HEK293T (cell line): ENCODE results near the gene ADA.

Source experiments
- CTCF ChIA-PET: fragments of 350-600 bp; formaldehyde crosslinking; extraction: SDS; loops from one replicate; lab custom pipeline; 2021; ENCODE audit warnings: antibody characterized with exemption, inconsistent platforms; lab: Yijun Ruan, JAX
- POLR2A ChIA-PET: fragments of 350-600 bp; formaldehyde crosslinking; extraction: SDS; loops from one replicate; lab custom pipeline; 2020; ENCODE audit warnings: antibody characterized with exemption, inconsistent platforms; lab: Yijun Ruan, JAX
- DNase-seq: peaks from one replicate; pipeline ENCODE4 v3.0.0; 2012; ENCODE audit warnings: mixed read lengths; ENCODE audit errors: extremely low spot score
- ARNT ChIP-seq: fragments of 450-650 bp; IDR thresholded peaks from 2 replicates; pipeline ENCODE4 v1.6.1; 2017; ENCODE audit warnings: mild to moderate bottlenecking
- BHLHE40 ChIP-seq: fragments of 450-650 bp; IDR thresholded peaks from 2 replicates; pipeline ENCODE4 v1.6.1; 2016; ENCODE audit warnings: mild to moderate bottlenecking, moderate library complexity, borderline replicate concordance
- CTBP1 ChIP-seq: fragments of 450-650 bp; IDR thresholded peaks from 2 replicates; pipeline ENCODE4 v1.6.1; 2016; ENCODE audit warnings: borderline replicate concordance
- ELF4 ChIP-seq: fragments of 450-650 bp; IDR thresholded peaks from 2 replicates; pipeline ENCODE4 v1.6.1; 2017; ENCODE audit warnings: antibody characterized with exemption
- FOXA1 ChIP-seq: fragments of 450-650 bp; IDR thresholded peaks from 2 replicates; pipeline ENCODE4 v1.6.1; 2016; ENCODE audit warnings: mild to moderate bottlenecking
- FOXK2 ChIP-seq: fragments of 450-650 bp; IDR thresholded peaks from 2 replicates; pipeline ENCODE4 v1.6.1; 2016; ENCODE audit warnings: mild to moderate bottlenecking
- FOXM1 ChIP-seq: fragments of 450-650 bp; IDR thresholded peaks from 2 replicates; pipeline ENCODE4 v1.6.1; 2017; ENCODE audit warnings: mild to moderate bottlenecking, borderline replicate concordance
- HDGF ChIP-seq: fragments of 450-650 bp; IDR thresholded peaks from 2 replicates; pipeline ENCODE4 v1.6.1; 2017; ENCODE audit warnings: antibody characterized with exemption, borderline replicate concordance
- L3MBTL2 ChIP-seq: fragments of 450-650 bp; conservative IDR thresholded peaks from 2 replicates; pipeline ENCODE4 v1.6.1; 2016; ENCODE audit warnings: mild to moderate bottlenecking
- LEF1 ChIP-seq: fragments of 450-650 bp; IDR thresholded peaks from 2 replicates; pipeline ENCODE4 v1.6.1; 2017; ENCODE audit warnings: mild to moderate bottlenecking, borderline replicate concordance
- NFRKB ChIP-seq: fragments of 450-650 bp; IDR thresholded peaks from 2 replicates; pipeline ENCODE4 v1.6.1; 2016; ENCODE audit warnings: mild to moderate bottlenecking, moderate library complexity
- SP1 ChIP-seq: fragments of 450-650 bp; IDR thresholded peaks from 2 replicates; pipeline ENCODE4 v1.6.1; 2017
- SUZ12 ChIP-seq: fragments of 450-650 bp; IDR thresholded peaks from 2 replicates; pipeline ENCODE4 v1.6.1; 2016; ENCODE audit warnings: mild to moderate bottlenecking
- TARDBP ChIP-seq: fragments of 450-650 bp; IDR thresholded peaks from 2 replicates; pipeline ENCODE4 v1.6.1; 2016
- ZNF384 ChIP-seq: fragments of 450-650 bp; IDR thresholded peaks from 2 replicates; pipeline ENCODE4 v1.6.1; 2016
- TF ChIP-seq, protein P1 (sequence below): fragments of 450-650 bp; IDR thresholded peaks from 2 replicates; pipeline ENCODE4 v1.6.1; 2016

ADA gene

DNA sequence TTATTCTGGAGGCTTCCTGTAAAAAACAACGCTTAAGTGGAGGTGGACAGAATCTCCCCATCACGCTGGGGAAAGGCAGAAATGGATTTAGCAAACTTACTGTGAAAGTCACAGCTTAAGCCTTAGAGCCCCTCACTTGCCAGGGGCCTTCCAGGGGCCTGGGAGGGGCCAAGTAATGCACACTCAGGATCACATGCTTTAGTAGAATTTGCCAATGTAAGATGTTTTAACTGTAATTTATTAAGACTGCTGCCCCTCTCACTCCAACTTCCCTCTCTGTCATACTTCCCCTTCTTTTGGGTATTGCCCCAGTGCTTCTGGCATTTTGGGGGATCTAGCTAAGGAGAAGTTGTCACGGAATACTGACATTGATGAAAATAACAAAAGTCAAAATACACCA is 12.6 kb upstream of the ADA start:
- DNase-seq = no peak
- ChIA-PET CTCF (interaction anchor here (0.6 kb wide), 1 partner anchor 15 kb away, joined by 4 read pairs; no protein-coding TSS in a partner anchor), POLR2A (no interaction called here)
- TF ChIP-seq ZNF384 (no peak), FOXK2 (no peak), ARNT (no peak), ELF4 (no peak), SUZ12 (no peak), FOXM1 (no peak), FOXA1 (no peak), BHLHE40 (no peak), TARDBP (no peak), CTBP1 (no peak), HDGF (no peak), L3MBTL2 (no peak), LEF1 (no peak), NFRKB (no peak), SP1 (no peak)
- TF ChIP-seq, protein P1, sequence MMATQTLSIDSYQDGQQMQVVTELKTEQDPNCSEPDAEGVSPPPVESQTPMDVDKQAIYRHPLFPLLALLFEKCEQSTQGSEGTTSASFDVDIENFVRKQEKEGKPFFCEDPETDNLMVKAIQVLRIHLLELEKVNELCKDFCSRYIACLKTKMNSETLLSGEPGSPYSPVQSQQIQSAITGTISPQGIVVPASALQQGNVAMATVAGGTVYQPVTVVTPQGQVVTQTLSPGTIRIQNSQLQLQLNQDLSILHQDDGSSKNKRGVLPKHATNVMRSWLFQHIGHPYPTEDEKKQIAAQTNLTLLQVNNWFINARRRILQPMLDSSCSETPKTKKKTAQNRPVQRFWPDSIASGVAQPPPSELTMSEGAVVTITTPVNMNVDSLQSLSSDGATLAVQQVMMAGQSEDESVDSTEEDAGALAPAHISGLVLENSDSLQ = no peak

DNA sequence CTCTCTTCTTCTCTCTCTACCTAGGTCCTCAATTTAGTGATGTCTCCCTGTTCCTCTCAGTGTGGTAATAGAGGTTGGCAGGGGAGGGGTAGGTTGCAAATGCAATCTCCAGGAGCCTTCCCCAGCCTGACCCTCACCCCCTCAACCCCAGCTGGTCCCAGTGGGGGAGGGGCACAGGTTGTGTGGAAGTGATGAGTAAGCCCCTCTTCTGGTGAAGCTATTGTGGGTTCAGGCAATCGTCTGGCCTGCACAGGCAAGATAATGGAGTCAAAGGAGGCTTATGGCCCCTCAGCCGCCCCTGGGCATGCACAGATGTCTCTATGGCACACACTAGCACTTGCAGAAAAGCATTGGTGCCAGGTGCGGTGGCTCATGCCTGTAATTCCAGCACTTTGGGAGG is 10.8 kb upstream of the ADA start:
- ChIA-PET CTCF (no interaction called here), POLR2A (no interaction called here)
- TF ChIP-seq FOXM1 (no peak), ARNT (no peak), NFRKB (no peak), LEF1 (no peak), TARDBP (no peak), ELF4 (no peak), HDGF (no peak), FOXA1 (no peak), CTBP1 (no peak)
- TF ChIP-seq, protein P1 = no peak
- DNase-seq = no peak

DNA sequence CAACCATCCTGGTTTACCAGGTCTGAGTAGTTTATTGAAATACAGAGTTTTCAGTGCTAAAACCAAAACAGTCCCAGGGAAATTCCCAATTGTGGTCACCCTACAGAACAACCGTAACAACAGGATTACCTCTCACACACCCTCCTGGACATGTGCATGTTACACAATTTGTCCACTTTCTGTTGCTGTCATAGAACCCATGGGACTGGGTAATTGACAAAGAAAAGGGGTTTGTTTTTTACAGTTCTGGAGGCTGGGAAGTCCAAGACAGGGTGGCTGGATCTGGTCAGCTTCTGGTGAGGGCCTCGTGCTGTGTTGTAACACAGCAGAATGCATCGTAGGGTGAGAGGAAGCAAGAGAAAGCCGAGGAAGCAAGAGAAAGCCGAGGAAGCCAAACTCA is 9.1 kb upstream of the ADA start:
- no peak for TF ChIP-seq NFRKB
- no peak for TF ChIP-seq ZNF384
- TF ChIP-seq FOXM1 = no peak
- TF ChIP-seq FOXA1 = no peak
- TF ChIP-seq, protein P1 = no peak
- TF ChIP-seq FOXK2 = no peak
- no peak for TF ChIP-seq ELF4
- TF ChIP-seq CTBP1 = no peak
- no peak for TF ChIP-seq SP1
- no peak for TF ChIP-seq SUZ12
- no peak for TF ChIP-seq HDGF
- no peak for TF ChIP-seq L3MBTL2
- no peak for TF ChIP-seq BHLHE40
- TF ChIP-seq LEF1 = no peak
- no peak for TF ChIP-seq ARNT
- TF ChIP-seq TARDBP = no peak
- POLR2A ChIA-PET = no interaction called here
- CTCF ChIA-PET = no interaction called here
- DNase-seq = no peak

DNA sequence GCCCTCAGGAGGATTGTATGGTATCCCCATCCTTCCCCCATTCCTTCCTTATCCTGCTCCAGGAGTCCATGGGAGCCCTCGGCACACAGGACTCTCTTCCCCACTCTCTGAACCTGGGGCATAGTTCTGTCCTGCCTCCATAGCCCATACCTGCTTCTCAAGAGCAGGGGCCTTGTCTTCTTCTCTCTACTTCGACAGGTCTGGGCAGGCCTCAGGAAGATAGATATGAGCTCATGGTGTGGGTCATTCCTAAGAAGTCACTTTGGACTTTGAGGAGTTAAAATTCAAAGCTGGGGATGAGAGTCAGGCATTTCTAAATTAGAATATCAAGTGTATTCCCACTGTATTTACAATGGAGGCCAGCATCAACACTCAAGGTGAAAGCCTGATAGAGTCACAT is 8.4 kb upstream of the ADA start:
- CTCF ChIA-PET = no interaction called here
- TF ChIP-seq HDGF = no peak
- no peak for TF ChIP-seq BHLHE40
- TF ChIP-seq FOXA1 = no peak
- no peak for TF ChIP-seq FOXM1
- TF ChIP-seq TARDBP = no peak
- TF ChIP-seq ELF4 = no peak
- TF ChIP-seq, protein P1 = no peak
- TF ChIP-seq NFRKB = no peak
- no peak for TF ChIP-seq ZNF384
- no peak for TF ChIP-seq LEF1
- TF ChIP-seq ARNT = no peak
- TF ChIP-seq L3MBTL2 = no peak
- TF ChIP-seq SP1 = no peak
- no peak for TF ChIP-seq CTBP1
- no peak for TF ChIP-seq SUZ12
- POLR2A ChIA-PET = no interaction called here
- DNase-seq = no peak

DNA sequence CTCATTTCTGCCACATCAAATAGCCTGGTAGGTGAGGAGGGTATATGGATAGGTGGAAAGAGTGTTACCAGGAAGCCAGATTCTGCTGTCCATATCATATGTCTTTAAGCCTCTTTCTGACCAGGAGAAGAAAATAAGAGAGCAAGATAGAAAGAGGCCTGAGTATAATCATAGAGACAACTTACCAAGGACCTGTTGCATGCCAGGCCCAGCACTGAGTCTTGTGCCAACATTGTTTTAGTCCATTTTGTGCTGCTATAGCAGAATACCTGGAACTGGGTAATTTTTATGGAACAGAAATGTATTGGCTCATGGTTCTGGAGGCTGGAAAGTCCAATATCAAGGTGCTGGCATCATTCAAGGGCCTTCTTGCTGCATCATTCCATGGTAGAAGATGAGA is 7.3 kb upstream of the ADA start:
- CTCF ChIA-PET = no interaction called here
- TF ChIP-seq, protein P1 = no peak
- TF ChIP-seq FOXM1 = no peak
- no peak for TF ChIP-seq FOXA1
- no peak for TF ChIP-seq ZNF384
- TF ChIP-seq CTBP1 = no peak
- TF ChIP-seq SP1 = no peak
- no peak for TF ChIP-seq L3MBTL2
- TF ChIP-seq FOXK2 = no peak

More for the DNA sequence above, 7.3 kb upstream of the ADA start:
- DNase-seq = no peak
- POLR2A ChIA-PET = no interaction called here
